Fibroblast of lung (primary cell): ENCODE data around the gene OLA1.

Source experiments
- EZH2 ChIP-seq: IDR thresholded peaks from 2 replicates; pipeline ENCODE4 v1.5.1; 2012; ENCODE audit warnings: low read length, control low read depth, mild to moderate bottlenecking; ENCODE audit errors: missing control alignments
- TF ChIP-seq, protein P1 (sequence below), 2 donors: IDR thresholded peaks in 1 of 2; conservative IDR thresholded peaks in 1 of 2; 1 replicate in 1 of 2; 2 replicates in 1 of 2; pipeline ENCODE4 v1.5.1; 2011 to 2012; ENCODE audit warnings: low read length in 2 of 2, control low read depth in 1 of 2, inconsistent platforms in 1 of 2, low read depth in 1 of 2, mild to moderate bottlenecking in 1 of 2

DNA sequence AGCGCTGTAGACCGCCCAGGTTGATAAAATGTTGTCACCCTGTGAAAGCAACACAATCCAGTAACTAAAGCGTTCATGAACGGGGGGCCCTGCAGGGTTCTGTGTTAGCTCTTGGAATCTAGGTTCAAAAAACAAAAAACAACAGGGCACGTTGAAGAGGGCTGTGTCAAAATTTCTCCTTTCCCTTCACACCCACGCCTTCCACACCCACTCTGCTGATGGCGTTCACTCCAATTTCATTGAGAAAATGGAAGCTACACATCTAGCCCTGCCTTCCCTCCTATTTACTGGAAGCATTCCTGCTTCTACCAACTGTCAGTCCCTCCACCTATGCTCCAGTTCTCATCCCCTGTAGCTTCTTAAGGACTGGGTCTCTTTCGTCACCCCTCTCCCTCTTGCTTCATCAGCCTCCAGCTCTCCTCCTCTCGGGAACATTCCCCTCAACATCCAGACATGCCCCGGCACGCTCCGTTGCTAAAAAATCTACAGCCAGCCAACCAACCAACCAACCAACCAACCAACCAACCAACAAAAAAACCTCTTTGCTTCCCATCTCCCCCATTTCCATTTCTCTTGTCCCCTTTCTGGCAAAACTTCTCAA lies 184.7 kb downstream of the OLA1 start:
- TF ChIP-seq, protein P1, sequence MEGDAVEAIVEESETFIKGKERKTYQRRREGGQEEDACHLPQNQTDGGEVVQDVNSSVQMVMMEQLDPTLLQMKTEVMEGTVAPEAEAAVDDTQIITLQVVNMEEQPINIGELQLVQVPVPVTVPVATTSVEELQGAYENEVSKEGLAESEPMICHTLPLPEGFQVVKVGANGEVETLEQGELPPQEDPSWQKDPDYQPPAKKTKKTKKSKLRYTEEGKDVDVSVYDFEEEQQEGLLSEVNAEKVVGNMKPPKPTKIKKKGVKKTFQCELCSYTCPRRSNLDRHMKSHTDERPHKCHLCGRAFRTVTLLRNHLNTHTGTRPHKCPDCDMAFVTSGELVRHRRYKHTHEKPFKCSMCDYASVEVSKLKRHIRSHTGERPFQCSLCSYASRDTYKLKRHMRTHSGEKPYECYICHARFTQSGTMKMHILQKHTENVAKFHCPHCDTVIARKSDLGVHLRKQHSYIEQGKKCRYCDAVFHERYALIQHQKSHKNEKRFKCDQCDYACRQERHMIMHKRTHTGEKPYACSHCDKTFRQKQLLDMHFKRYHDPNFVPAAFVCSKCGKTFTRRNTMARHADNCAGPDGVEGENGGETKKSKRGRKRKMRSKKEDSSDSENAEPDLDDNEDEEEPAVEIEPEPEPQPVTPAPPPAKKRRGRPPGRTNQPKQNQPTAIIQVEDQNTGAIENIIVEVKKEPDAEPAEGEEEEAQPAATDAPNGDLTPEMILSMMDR (conservative IDR thresholded peaks at IDR 0.05 in 1 of 2, IDR thresholded peaks at IDR 0.05 in 1 of 2; ENCODE audit: low read depth in 1 of 2, low read length in 2 of 2) = no peak
- no peak for TF ChIP-seq EZH2
